IPS-NIHi7 (cell line): ENCODE results near the gene FSTL4.

Source experiments
- DNase-seq: peaks from one replicate; pipeline ENCODE4 v3.0.0; 2012; ENCODE audit warnings: mixed read lengths; ENCODE audit errors: extremely low spot score

The FSTL4 gene

DNA sequence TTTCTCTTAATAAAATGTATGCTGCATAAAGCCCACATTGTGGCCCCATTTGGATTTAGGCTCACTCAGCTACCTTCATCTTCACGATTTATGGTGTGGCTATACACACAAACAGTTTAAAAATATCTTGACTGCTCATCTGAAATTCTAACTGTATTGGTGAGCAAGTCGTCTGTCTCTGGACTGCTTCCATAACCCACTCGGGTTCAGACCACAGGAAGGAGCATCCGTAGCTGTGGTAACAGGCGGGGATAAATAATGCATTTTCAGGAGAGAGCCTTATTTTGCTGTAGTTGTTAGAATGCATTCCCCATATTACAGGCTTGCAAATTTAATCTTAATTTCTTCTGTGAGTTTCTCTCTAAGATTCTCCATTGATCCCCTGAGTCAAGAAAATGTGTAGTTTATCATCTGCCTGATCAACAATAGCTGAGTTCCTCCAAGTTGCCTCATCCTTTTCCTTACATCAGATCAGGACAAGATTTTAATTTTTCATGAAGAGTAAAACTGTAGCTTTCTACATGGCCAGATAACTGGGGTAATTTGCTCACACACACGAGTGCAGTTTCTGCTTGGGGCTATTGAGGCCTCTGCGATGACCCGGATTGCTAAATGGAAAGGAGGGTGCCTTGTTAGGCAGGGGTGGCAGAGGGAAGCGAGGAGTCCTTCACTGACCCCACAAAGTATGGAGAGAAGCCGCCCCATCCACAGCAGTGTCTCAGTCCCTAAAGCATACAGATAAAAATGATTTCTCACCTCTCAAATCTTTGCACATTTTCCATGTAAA is 133.9 kb downstream of the FSTL4 start:
- no peak for DNase-seq

GRCh38 chr5:133475986-133476385 is 136.4 kb downstream of the FSTL4 start:
- DNase-seq, result no peak

DNA sequence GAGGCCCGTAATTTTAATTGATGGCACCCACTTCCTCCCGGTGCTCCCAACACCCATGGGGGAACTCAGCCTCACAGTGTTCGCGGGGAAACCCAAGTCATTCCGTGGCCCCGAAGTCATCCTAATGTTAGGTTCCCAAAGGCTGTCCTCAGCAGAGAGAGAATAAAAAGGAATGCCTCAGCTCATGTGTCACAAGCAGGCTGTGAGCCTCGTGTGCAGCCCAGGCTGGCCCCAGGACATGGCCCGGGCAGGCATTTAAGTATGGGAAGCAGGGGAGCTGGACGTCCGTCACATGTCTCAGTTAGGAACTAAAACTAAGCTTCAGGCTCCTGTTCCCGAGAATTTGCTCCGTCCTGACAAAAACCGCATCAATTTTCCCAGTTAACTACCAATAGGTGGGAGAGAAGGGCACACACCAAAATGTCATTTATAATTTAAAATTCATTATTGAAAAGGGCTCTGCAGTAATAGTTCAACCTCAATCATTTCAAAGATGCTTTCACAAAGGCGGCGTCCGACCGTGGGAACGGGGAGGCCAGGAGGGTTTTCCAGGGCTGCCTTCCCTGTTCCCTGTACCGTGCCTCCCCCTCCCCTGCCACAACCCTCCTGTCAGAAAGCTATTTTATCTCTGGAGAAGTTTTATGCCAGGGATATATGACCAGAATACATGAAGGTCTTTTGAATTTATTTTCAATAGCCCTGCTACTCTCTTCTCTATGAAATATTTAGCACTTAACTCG is 137.3 kb downstream of the FSTL4 start:
- DNase-seq, result no peak

GRCh38 chr5:133473291-133473690 is 139.1 kb downstream of the FSTL4 start:
- no peak for DNase-seq

GRCh38 chr5:133472829-133473228 is 139.5 kb downstream of the FSTL4 start:
- no peak for DNase-seq

GRCh38 chr5:133471699-133472098 is 140.6 kb downstream of the FSTL4 start:
- DNase-seq, result no peak

- DNase-seq, result no peak
Observed at GRCh38 chr5:133470841-133471240, 141.5 kb downstream of the FSTL4 start.

GRCh38 chr5:133469846-133470245 is 142.5 kb downstream of the FSTL4 start:
- DNase-seq, result no peak

GRCh38 chr5:133469252-133469651 is 143.1 kb downstream of the FSTL4 start:
- DNase-seq, result no peak

DNA sequence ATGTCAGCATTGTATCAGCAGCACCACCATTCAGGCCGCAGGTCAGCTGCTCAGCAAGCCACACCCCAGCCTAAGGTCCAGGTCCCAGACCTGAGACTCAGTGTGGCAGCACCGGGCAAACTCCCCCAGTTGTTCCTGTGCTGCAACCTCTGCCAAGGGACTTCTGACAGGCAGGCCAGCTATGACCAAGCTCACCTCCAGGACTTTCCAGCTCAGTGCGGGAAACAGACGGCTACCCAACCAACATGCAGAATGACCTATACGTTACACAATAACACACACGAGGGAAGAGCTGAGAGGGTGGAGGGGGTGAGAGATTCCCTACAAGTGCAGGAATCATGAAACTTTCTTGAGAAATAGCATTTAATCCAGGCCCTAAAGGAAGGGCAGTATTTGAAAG is 143.7 kb downstream of the FSTL4 start:
- DNase-seq, result no peak

DNA sequence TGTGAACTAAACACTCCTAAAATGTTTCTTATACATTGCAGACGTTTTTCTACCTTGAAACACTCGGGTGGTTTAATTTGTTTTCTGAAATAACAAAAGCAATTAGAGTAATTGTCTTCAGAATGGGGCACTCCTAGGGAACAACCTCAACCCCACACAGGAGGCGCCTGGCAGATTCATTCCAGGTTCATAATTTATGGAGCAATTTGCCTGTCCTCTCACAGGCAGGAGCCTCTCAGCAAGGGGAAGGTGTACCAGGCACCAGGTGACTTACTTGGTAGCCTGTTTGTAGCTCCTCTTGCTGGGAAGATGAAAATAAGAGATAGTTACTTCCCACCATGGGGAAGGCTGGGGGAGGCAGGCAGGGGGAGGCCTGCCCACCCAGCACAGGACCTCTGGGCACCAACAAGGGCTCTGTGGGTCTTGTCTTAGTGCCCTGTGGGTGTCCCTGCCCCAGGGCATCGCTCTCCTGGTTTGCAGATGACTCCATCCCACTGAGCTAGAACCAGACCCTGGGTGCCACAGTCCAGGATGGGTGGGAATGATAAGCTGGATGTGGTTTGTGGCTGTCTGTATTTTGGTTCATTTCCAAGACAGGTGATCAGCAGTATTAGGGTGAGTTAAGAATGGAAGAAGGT is 144.4 kb downstream of the FSTL4 start:
- no peak for DNase-seq

- peak; percentile 21 for DNase-seq
Observed at GRCh38 chr5:133467335-133467779, 145.0 kb downstream of the FSTL4 start.

GRCh38 chr5:133466556-133467334 is 145.6 kb downstream of the FSTL4 start:
- no peak for DNase-seq

GRCh38 chr5:133464013-133464412 is 148.3 kb downstream of the FSTL4 start:
- no peak for DNase-seq

DNA sequence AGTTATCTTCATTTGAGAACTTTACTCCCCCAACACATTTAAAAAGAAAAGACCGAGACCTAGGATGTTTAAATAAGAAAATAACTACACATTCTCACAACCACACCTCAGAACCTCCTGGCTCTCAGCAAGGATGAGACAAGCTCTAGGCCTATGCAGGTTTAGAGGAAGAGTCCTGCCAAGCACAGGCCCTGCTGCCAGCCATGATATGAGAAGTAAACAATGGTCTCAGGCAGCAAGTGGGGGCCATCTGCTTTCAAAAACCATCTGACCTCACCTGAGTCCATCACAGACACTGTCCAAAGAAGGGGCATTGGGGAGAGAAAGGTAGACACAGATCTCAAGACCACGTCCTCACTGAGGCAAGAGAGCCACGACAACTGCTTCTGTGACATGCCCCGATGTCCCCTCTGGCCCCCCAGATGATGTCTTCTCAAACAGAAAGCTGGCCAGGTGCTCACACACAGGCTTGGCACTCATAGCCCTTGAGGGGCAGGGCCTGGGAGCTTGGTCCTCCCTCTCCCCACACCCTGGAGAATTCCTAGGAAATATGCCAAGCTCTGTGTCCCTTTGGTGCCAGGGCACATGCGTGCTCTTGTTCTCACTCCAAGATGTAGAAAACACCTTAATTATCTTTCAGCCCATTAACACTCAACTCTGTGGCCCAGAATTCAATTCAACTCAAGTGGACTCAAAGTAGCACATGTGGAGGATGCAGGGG is 150.4 kb downstream of the FSTL4 start:
- DNase-seq, result no peak

- peak; percentile 92 for DNase-seq
Observed at GRCh38 chr5:133460172-133460758, 152.1 kb downstream of the FSTL4 start.

DNA sequence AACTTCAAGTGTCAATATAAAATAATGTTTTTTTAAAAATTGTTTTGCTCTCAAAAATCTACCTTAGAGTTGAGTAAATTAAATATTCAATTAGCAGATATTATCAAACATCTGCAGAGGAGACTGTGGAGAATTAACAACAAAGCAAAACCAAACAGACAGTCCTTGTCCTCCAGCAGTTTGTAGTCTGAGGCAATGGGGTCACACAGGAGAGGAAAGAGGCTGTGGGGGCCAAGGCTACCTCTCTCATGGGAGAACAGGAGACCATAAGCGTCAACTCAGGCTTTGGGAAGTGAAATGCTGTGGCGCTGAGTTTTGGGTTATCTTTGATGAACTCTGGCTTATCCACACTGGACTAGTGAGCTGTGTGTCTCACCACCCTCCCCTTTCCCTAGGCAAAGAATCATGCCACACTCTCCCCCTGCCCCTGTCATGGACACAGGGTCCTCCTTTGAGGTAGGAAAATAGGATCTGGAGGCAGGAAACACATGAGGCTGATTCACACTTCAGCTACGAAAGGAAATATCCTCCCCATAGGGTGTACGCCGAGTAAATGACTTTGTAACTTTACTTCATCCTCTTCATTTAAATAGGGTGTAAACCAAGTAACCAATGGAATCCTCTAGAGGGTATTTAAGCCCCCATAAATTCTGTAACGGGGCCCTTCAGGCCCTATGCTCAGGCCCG is 152.7 kb downstream of the FSTL4 start:
- no peak for DNase-seq

DNA sequence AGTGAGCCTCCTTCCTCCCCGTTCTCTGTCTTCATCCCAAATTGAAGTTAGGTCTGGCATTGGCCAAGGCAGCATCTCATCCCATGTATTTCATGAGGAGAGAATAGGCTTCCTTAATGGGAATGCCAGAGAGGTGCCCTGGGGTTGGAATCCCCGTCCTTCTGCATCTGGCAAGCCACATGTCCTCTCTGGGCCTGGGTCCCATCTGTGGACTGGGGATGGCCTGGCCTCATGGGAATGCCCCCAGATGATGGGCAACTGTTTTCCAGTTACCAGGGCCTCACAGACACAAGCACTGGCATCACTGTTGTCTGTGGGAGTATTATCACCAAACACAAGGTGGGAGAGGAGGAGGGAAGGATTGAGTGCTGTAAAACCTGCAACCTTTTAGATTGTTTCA is 153.9 kb downstream of the FSTL4 start:
- no peak for DNase-seq

DNA sequence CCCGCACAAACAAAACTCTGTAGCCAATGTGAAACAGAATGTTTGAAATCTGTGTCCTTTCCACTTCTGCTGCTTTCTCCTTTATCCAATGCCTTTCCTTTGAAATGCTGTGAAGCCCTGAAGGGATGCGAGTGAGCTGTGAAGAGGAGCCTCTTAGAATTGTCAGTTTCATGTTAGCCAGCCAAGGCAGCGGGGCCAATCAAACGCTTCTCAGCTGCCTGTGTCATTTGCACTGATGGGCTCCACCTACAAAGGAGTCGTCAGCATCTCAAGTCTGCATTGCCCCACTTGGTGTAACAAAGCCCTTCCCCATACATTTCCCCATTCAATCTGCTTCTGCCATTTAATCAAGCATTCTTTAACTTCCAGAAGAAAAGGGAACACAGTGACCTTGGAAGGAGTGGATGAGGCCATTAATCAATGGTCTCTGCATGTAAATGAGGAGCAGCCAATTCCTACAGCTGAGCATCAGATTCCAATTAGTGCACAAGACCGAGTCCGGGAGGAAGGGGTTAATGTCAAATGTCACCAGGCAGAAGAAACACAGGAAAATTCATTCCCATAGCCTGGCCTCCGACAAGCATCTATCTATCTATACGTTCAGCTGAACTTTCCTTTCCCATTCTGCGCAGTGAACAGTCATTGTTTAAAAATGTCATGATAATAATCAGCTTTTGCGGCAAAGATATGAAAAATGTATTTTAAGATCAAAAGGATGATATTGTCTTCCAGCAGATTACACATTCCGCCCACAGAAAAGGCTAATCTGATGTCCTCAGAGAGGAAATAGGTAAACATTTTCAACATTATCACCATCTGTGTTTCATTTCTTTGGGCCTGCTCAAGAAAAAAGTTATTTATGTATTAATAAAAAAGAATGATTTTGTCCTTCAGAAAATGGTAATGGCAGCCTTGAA is 154.6 kb downstream of the FSTL4 start:
- DNase-seq, result no peak
